GM18868 (cell line): ENCODE data around the gene KRTAP4-11.
"Not testable (repeated sequence)": the region's sequence is repeated elsewhere in the genome, so short reads cannot be mapped to it uniquely, and the experiment has no call there.

Source experiments
- ATAC-seq: cut with Tn5 transposase; IDR thresholded peaks from one replicate; pipeline ENCODE4 v1.9.1; 2021; ENCODE audit warnings: mild to moderate bottlenecking, moderate library complexity; ENCODE audit not compliant: unreplicated experiment

KRTAP4-11 gene

DNA sequence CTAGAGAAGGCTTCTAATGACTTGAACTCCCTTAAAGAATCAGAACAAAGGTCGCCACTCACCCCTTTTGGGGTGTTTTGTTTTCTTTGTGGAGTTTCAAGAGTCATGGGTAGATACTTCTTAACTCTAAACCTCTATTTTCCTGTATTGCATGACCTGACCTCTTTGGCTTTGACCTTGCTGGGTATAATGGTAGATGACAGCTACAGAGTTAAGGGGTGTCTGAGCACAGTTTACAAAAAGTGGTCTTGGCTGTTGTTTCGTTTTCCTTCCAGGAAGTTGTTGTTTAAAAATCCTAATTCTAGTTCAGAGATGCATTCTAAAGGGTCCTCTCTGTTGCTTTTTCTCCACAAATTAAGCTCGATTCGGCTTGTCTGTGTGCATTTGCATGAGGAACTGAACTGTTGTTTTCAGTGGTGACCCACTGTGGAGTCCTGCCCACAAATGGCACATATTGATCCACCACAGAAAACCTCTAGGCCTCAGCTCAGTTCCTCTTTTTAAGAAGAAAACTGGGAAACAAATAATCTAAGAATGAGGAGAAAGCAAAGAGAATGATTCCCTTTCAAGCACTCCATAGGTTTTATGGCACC lies 29.3 kb downstream of the KRTAP4-11 start:
- ATAC-seq = not testable (repeated sequence)

DNA sequence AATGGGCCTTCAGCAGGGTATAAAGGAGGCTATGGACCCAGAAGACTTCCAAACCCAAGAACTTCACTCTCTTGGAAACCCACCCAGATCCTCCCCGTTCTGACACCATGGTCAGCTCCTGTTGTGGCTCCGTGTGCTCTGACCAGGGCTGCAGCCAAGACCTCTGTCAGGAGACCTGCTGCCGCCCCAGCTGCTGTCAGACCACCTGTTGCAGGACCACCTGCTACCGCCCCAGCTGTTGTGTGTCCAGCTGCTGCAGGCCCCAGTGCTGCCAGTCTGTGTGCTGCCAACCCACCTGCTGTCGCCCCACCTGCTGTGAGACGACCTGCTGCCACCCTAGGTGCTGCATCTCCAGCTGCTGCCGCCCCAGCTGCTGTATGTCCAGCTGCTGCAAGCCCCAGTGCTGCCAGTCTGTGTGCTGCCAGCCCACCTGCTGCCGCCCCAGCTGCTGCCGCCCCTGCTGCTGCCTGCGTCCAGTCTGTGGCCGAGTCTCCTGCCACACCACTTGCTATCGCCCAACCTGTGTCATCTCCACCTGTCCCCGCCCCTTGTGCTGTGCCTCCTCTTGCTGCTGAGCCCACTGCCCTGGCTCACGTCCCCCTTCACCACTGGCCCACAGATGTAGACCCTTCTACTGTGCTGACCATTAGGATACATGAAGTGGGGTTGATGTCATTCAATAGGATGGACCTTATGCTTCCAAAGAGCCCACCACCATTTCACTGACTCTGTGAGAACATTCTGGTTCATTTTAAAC lies 33.9 kb downstream of the KRTAP4-11 start, which contains the start of gene KRTAP4-7:
Gene KRTAP4-7 (plus strand): TSS at position 51 of the 757 bp plus-strand sequence. CDS start 57 bp downstream, at position 108.
- not testable (repeated sequence) for ATAC-seq

DNA sequence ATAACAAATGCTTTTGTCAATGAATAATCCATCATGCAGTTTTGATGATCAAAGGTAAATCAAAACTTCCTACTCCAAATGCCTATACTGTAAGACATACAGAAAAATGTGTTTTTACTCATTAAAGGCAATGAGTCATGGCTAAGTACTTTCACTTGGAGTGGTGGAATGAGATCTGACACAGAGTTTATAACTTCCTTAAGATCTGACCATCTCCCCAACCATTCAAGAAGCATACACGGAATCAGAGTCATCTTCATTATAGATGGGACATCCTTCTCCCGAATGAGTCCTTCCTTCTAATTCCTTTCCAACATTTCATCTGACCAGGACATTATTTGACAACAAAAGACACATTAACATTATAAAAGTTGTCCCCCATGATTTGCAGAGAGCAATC lies 34.7 kb downstream of the KRTAP4-11 start:
- not testable (repeated sequence) for ATAC-seq

DNA sequence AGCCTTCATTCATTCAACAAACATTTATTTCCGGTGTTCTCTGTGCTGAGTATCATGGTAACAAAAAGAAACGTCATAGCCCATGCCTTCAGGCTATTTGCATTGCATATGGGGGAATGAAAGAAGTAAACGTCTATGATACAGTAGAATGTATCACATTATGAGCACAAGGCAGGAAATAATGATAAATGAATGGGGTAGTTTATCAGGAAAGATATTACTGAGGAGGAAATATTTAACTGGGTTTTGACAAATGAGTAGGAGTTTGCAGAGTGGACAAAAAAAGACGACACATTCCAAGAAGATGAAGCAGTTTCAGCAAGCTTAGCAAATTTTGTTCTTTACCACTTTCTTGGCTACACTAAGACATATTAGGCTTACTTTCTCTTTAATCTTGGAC lies 35.5 kb downstream of the KRTAP4-11 start:
- ATAC-seq = no peak

DNA sequence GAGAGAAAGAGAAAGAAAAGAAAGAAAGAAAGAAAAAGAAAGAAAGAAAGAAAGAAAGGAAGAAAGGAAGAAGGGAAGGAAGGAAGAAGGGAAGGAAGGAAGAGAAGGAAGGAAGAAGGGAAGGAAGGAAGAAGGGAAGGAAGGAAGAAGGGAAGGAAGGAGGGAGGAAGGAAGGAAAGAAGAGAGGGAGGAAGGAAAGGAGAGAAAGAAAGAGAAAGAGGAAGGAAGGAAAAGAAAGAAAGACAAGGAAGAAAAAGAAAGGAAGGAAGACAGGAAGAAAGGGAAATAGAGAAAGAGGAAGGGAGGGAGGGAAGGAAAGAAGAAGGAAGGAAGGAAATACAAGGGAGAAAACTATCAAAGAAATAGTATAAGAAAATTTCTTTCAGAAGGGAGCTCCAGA lies 41.4 kb downstream of the KRTAP4-11 start:
- ATAC-seq = no peak

DNA sequence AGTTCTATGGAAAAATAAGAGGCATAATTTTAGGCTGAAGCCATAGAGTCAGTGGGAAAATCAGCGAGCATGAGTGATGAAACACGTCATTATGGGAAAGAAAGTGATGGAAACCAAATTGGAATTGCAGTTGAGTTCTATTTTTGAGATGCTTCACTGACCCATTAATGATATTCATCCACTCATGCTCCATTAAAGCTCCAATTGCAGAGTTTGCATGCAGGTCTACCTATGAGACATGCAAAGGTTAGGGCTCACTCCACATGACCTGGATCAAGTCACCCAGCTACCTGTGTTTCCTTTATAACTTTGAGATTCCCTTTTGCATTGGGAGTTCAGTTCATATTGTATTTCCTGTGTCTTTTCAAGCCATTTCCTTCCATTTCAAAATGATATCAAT lies 44.5 kb downstream of the KRTAP4-11 start:
- no peak for ATAC-seq

DNA sequence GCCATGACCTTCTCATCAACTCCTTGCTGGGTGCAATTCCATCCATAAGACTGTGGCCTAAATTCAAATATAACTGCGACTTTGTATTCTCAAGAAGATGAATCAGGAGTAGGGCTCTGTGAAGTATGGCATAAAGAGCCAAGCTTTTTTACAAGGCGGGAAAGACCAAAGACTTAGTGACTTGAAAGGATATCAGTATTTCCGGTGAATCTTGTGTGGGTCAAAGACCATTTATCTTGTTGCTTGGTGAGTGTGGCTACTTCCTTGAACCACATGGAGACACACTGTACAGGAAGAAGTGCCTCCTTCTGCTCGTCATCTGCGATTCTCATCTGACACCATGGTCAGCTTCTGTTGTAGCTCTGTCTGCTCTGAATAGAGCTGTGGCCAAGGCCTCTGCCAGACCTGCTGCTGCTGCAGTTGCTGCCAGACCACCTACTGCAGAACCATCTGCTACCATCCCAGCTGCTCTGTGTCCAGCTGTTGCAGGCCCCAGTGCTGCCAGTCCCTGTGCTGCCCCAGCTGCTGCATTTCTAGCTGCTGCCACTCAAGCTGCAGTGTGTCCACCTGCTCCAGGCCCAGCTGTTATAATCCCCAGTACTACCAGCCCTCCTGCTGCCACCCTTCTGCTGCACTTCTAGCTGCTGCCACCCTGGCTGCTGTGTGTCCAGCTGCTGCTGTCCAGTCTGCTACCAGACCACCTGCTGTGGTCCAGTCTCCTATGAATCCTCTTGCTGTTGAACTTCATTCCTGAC lies 46.4 kb downstream of the KRTAP4-11 start:
- no peak for ATAC-seq

DNA sequence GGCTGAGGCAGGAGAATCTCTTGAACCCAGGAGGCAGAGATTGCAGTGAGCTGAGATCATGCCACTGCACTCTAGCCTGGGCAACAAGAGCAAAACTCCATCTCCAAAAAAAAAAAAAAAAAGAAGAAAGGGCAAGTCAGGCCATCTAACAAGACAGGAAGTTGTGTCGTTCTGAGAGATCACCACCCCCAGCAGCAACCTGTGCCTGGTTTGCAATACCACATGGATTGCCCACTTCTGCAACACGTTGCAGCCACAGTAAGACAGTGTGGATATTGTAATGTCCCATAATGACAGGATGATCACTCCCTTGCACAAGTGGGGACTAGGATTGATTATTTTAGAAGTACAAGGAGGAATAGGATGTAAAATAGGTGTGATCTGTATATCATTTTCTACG lies 49.1 kb downstream of the KRTAP4-11 start:
- ATAC-seq = no peak

DNA sequence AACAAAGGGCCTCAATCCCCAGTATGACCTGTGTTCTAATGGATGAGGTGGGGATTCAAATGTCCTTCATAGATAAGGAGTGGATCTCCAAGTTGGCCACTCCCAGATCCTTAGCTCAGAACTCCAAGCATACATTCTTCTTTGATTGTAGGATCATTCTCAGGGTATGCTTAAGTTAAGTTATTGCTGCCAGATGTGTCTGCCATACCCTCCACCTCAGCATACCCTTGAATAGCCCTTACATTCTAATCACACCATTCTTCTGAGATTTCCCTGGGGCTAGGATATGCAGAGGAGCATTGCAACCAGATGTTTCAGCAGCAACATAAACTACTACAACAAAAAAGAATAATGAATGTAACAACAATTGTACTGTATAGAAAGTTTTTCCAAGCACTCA lies 50.9 kb downstream of the KRTAP4-11 start:
- ATAC-seq = no peak
